Measurements from ENCODE around the gene MEGF8. TPM values are rescaled to one million over a fixed set of nuclear protein-coding genes. Genes with fewer than 3 reads are reported as not detected.

Gene MEGF8
- total and polyA plus RNA-seq, 10 of the 15 experiments (the other 5 are each of a cell fraction or from before 2014, with no cell fraction given) = 0.43 to 12.8 (median 2.7) TPM

DNA sequence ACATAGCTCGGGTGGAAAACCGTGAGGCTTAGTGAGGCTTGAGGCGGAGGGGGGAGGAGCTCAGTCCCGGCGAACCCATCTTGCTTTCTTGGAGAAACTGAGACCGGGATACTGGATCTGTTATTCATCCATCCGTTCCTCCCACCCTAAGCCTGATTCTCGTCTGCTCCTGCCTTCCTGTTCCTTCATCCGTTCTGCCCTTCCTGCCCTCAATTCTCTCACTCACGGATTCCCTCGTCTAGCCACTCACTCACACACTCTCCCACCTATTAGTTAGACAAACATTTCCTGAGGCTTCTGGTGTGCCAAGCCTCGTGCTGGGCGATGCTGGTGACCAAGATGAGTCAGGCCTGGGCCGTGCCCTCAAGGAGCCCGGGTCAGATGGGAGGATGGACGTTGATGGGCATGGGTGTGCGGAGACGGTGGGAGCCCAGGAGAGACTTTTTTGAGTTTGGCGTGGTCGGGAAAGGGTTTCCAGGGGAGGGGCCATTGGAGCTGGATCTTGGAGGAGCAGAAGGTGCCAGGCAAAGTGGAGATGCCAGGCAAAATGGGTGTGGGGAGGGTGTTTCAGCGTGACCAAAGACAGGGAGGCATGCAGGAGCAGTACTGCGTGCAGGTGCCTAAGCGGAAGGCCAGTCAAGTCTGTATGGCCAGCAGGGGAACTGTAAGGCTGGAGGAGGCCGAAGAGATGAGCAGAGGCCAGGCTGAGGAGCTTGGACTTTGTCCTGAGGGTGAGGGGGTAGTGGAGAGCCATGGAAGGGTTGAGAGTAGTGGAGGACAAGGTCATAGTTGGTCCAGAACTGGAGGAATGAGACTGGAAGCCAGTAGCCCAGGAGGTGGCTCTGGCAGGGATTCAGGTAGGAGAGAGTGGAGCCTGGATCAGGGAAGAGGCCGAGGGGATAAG, 72.1 kb downstream of the MEGF8 start (continued):
- TF ChIP-seq NR2C2 (IDR thresholded peaks at IDR 0.05; ENCODE audit: borderline replicate concordance, control insufficient read depth, insufficient read length, low read depth) (no peak), CREB1 (IDR thresholded peaks at IDR 0.05; ENCODE audit: low read depth) (no peak), SKIL (IDR thresholded peaks at IDR 0.05; ENCODE audit: low read depth, poor library complexity, severe bottlenecking) (no peak), NFYA (IDR thresholded peaks at IDR 0.05; ENCODE audit: borderline replicate concordance, low read depth, low read length) (no peak), HSF1 (IDR thresholded peaks at IDR 0.05; ENCODE audit: low read depth, low read length) (no peak), POLR2A (IDR thresholded peaks at IDR 0.05; ENCODE audit: low read depth, low read length) (no peak), JUNB (IDR thresholded peaks at IDR 0.05) (no peak), BCL11A (IDR thresholded peaks at IDR 0.05; ENCODE audit: low read depth, low read length) (no peak)

Measured in GM12878 (cell line).